ENCODE results near the gene ULBP1. TPM values are rescaled to one million over a fixed set of nuclear protein-coding genes. Genes with fewer than 3 reads are reported as not detected.
"Not testable (repeated sequence)": the region's sequence is repeated elsewhere in the genome, so short reads cannot be mapped to it uniquely, and the experiment has no call there.

ULBP1 gene
- polyA plus RNA-seq, 1 experiment: 2.6 TPM

DNA sequence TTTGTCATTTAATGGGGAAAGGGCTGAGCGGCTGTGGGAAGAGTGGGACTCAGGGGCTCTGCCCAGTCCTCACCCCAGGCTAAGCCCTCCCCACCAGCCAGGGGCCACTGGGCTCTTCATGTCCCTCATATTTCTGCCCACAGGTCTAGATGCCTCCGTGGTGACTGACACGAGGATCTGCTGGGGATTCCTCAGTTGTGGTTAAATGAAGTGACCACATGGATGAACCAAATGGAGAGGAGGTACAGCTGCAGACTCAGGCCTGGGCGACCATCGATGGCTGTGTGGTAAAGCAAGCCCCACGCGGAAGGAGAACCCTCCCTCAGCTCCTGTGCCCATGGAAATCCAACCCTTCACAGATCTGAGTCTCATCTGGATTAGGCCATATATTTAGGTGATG is 32.2 kb downstream of the ULBP1 start:
- POLR2A ChIA-PET: no interaction called here
- Histone ChIP-seq H3K4me3 (ENCODE audit: low read depth, low read length) (no peak overlapping the region), H3K27me3 (ENCODE audit: control insufficient read depth, insufficient read depth, low read length) (peaks cover 44% of the 10 kb centered on the region), H3K36me3 (ENCODE audit: control insufficient read depth, insufficient read depth, low read length) (no peaks in the 10 kb centered on the region)
- CTCF ChIA-PET: interaction anchor here (1.0 kb wide), 1 partner anchor 11 kb away, joined by 4 read pairs; no protein-coding TSS in a partner anchor
- TF ChIP-seq, protein P1, sequence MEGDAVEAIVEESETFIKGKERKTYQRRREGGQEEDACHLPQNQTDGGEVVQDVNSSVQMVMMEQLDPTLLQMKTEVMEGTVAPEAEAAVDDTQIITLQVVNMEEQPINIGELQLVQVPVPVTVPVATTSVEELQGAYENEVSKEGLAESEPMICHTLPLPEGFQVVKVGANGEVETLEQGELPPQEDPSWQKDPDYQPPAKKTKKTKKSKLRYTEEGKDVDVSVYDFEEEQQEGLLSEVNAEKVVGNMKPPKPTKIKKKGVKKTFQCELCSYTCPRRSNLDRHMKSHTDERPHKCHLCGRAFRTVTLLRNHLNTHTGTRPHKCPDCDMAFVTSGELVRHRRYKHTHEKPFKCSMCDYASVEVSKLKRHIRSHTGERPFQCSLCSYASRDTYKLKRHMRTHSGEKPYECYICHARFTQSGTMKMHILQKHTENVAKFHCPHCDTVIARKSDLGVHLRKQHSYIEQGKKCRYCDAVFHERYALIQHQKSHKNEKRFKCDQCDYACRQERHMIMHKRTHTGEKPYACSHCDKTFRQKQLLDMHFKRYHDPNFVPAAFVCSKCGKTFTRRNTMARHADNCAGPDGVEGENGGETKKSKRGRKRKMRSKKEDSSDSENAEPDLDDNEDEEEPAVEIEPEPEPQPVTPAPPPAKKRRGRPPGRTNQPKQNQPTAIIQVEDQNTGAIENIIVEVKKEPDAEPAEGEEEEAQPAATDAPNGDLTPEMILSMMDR (IDR thresholded peaks at IDR 0.05; ENCODE audit: insufficient read depth, low read depth, low read length): no peak
- DNase-seq (ENCODE audit: low read depth): no peak

DNA sequence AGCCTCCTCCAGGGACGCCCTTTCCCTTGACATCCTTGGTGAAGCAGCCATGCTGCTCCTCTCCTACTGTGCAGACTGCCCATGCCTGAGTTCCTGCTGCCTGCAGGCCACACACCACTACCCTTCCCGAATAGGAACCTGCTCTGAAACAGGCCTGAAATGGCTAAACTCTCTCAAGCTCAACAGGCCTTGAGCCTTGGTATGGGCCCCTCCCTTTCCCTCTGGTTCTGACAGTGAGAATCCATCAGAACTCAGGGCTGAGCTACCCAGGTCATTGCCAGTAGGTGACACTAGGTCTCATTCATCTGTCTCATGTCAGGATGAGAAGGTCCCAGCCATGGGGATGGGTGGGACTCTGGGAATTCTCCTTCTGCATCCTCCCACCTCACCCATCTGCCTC is 35.9 kb downstream of the ULBP1 start:
- ChIA-PET CTCF (interaction anchor here (1.9 kb wide), 1 partner anchor 65 kb away, joined by 4 read pairs; no protein-coding TSS in a partner anchor), POLR2A (no interaction called here)
- TF ChIP-seq, protein P1 (IDR thresholded peaks at IDR 0.05; ENCODE audit: insufficient read depth, low read depth, low read length): no peak
- H3K27me3 ChIP-seq (ENCODE audit: control insufficient read depth, insufficient read depth, low read length): peaks cover 34% of the 10 kb centered on the region
- no peak overlapping the region for H3K4me3 ChIP-seq (ENCODE audit: low read depth, low read length)
- no peaks in the 10 kb centered on the region for H3K36me3 ChIP-seq (ENCODE audit: control insufficient read depth, insufficient read depth, low read length)
- no peak for DNase-seq (ENCODE audit: low read depth)

- no peaks in the 10 kb centered on the region for H3K36me3 ChIP-seq (ENCODE audit: control insufficient read depth, insufficient read depth, low read length)
- TF ChIP-seq, protein P1 (IDR thresholded peaks at IDR 0.05; ENCODE audit: insufficient read depth, low read depth, low read length): no peak
- H3K4me3 ChIP-seq (ENCODE audit: low read depth, low read length): no peak overlapping the region
- H3K27me3 ChIP-seq (ENCODE audit: control insufficient read depth, insufficient read depth, low read length): peaks cover 21% of the 10 kb centered on the region
- DNase-seq (ENCODE audit: low read depth): no peak
- ChIA-PET POLR2A (no interaction called here), CTCF (interaction anchor here (1.9 kb wide), 1 partner anchor 63 kb away, joined by 4 read pairs; no protein-coding TSS in a partner anchor)
Measured at GRCh38 chr6:150001295-150002008, 37.7 kb downstream of the ULBP1 start.

GRCh38 chr6:150002710-150003109 is 39.0 kb downstream of the ULBP1 start:
- CTCF ChIA-PET: no interaction called here
- POLR2A ChIA-PET: no interaction called here
- no peaks in the 10 kb centered on the region for H3K36me3 ChIP-seq (ENCODE audit: control insufficient read depth, insufficient read depth, low read length)
- no peak for DNase-seq (ENCODE audit: low read depth)
- TF ChIP-seq, protein P1 (IDR thresholded peaks at IDR 0.05; ENCODE audit: insufficient read depth, low read depth, low read length): no peak
- no peak overlapping the region for H3K4me3 ChIP-seq (ENCODE audit: low read depth, low read length)
- H3K27me3 ChIP-seq (ENCODE audit: control insufficient read depth, insufficient read depth, low read length): peaks cover 15% of the 10 kb centered on the region

GRCh38 chr6:150003599-150003998 is 39.9 kb downstream of the ULBP1 start:
- H3K4me3 ChIP-seq (ENCODE audit: low read depth, low read length); CTCF ChIA-PET; DNase-seq (ENCODE audit: low read depth); POLR2A ChIA-PET; H3K36me3 ChIP-seq (ENCODE audit: control insufficient read depth, insufficient read depth, low read length): not testable (repeated sequence)
- peaks cover 19% of the 10 kb centered on the region for H3K27me3 ChIP-seq (ENCODE audit: control insufficient read depth, insufficient read depth, low read length)

Data from BJ (cell line).